ENCODE results near the gene RBM15B. TPM values are rescaled to one million over a fixed set of nuclear protein-coding genes. Genes with fewer than 3 reads are reported as not detected.
A peak's percentile ranks its signal among the peaks of the same experiment; 100 is the strongest.

The RBM15B gene
- polyA plus RNA-seq, 1 experiment: 11.9 TPM

DNA sequence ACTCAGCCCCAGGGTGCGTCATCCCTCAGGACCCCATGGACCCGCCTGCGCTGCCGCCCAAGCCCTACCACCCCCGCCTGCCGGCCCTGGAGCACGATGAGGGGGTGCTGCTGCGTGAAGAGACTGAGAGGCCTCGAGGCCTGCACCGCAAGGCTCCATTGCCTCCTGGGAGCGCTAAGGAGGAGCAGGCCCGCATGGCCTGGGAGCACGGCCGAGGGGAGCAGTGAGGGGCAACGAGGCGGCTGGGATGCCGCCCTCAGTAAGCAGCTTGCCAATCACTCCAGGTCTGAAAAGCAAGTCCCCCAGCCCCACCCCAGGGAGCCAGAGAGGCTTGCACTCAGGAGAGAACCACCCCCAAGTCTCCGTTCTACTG lies 9.8 kb upstream of the RBM15B start:
- TF ChIP-seq, protein P1, sequence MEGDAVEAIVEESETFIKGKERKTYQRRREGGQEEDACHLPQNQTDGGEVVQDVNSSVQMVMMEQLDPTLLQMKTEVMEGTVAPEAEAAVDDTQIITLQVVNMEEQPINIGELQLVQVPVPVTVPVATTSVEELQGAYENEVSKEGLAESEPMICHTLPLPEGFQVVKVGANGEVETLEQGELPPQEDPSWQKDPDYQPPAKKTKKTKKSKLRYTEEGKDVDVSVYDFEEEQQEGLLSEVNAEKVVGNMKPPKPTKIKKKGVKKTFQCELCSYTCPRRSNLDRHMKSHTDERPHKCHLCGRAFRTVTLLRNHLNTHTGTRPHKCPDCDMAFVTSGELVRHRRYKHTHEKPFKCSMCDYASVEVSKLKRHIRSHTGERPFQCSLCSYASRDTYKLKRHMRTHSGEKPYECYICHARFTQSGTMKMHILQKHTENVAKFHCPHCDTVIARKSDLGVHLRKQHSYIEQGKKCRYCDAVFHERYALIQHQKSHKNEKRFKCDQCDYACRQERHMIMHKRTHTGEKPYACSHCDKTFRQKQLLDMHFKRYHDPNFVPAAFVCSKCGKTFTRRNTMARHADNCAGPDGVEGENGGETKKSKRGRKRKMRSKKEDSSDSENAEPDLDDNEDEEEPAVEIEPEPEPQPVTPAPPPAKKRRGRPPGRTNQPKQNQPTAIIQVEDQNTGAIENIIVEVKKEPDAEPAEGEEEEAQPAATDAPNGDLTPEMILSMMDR (IDR thresholded peaks at IDR 0.05; ENCODE audit: insufficient read depth, low read depth, low read length): no peak
- CTCF ChIA-PET: interaction anchor here (0.6 kb wide), 1 partner anchor 8 kb away, joined by 4 read pairs; no protein-coding TSS in a partner anchor
- no peak for DNase-seq (ENCODE audit: low read depth)
- Histone ChIP-seq H3K36me3 (ENCODE audit: control insufficient read depth, insufficient read depth, low read length) (no peaks in the 10 kb centered on the region), H3K27me3 (ENCODE audit: control insufficient read depth, insufficient read depth, low read length) (no peaks in the 10 kb centered on the region), H3K4me3 (ENCODE audit: low read depth, low read length) (no peak overlapping the region)
- POLR2A ChIA-PET: no interaction called here

DNA sequence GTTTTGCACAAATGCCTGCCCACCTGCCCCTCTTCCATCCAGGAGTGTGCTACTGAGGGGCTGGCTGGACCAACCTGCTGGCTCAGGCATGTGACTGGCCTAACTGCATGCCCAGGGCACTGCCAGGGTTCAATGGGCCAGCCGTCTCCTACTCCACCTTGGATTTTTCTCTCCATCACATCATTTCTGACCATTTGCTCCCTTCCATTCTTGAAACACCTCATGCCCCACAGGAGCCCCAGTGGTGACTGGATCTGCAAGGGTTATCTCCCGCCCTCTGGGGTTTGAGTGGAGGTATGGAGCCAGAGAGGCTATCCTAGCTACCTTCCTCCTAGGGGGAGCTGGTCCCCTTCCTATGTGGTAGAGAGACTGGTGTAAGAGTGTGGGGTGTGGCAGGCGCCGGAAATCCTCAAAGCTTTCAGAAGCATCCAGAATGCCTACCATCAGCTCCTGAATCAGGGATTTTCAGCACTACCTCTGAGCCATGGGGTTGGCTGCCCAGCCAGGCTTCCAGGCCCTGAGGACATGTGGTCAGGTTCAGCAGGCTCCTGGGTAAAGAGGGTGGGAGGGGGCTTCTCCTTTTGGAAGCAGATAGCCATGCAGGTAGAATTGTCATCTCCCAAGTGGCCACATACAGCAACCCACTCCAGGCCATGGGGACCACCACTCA lies 8.9 kb upstream of the RBM15B start:
- DNase-seq (ENCODE audit: low read depth): no peak
- POLR2A ChIA-PET: no interaction called here

DNA sequence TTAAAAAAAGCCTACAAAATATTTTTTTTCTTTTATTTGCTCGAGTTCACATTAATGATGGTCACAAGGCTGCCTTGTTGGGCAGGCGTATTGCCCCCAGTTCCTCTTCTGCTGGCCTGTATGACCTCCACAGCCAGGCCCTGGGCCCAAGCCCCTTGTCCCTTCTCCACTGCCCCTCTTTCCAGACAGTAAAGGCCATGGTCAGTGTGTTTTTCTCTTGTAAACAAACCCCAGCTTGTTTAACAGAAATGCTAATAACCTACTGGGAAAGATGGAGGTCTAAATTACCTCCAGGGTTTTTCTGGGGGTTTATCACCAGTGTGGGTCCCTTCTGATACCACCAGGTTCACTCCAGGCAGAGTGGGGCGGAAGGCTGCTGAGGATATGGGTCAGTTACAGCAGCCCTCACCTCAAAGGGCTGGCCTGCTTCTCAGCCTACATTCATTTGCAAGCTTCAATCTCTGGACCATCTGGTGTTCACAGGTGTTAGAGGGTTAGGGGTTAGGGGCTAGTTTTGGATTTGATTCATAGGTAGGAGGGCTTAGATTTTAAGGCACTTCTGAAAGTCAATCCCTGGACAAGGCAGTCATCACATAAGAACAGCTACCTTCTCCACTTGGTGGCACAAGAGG lies 8.0 kb upstream of the RBM15B start:
- no peaks in the 10 kb centered on the region for H3K36me3 ChIP-seq (ENCODE audit: control insufficient read depth, insufficient read depth, low read length)
- H3K4me3 ChIP-seq (ENCODE audit: low read depth, low read length): no peak overlapping the region
- TF ChIP-seq, protein P1 (IDR thresholded peaks at IDR 0.05; ENCODE audit: insufficient read depth, low read depth, low read length): no peak
- CTCF ChIA-PET: interaction anchor here (0.9 to 1.3 kb wide), 2 partner anchors 114 to 283 kb away, joined by 3 to 4 read pairs; no protein-coding TSS in a partner anchor
- DNase-seq (ENCODE audit: low read depth): no peak
- no peaks in the 10 kb centered on the region for H3K27me3 ChIP-seq (ENCODE audit: control insufficient read depth, insufficient read depth, low read length)
- POLR2A ChIA-PET: no interaction called here

More for the DNA sequence above, 8.9 kb upstream of the RBM15B start:
- TF ChIP-seq, protein P1 (IDR thresholded peaks at IDR 0.05; ENCODE audit: insufficient read depth, low read depth, low read length): no peak
- no peaks in the 10 kb centered on the region for H3K27me3 ChIP-seq (ENCODE audit: control insufficient read depth, insufficient read depth, low read length)
- no peaks in the 10 kb centered on the region for H3K36me3 ChIP-seq (ENCODE audit: control insufficient read depth, insufficient read depth, low read length)
- CTCF ChIA-PET: interaction anchor here (0.6 kb wide), 1 partner anchor 7 kb away, joined by 4 read pairs; no protein-coding TSS in a partner anchor
- no peak overlapping the region for H3K4me3 ChIP-seq (ENCODE audit: low read depth, low read length)

DNA sequence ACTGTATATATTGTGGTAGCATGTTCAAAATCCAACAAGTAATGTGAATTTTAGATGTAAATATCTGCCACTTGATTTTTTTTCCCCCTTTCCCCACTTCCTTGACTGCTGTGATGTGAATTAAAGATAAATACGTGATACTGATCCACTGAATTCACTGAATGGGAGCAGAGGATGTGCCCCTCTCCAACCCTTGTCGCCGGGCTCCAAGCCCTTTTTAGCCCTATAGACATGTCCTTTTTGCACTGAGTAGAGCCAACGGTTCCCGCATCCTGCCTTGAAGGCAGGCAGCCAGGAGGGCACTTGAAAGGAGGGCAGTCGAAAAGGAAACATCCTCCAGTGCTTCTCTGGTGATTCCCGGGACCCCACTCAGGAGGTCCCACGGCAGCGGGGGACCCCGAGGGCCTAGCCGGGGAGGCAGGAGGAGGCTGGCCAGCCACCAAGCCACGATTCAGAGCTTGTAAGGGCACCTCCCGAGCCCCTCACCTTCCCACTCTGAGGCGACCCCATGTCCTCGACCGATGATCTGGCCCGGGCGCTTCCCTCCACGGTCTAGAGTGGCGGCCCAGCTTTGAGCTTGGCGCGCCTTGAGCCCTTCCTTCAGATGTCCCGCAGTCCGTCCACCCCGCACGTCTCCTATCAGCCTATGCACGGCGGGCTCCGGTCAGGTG lies 6.9 kb upstream of the RBM15B start:
- DNase-seq (ENCODE audit: low read depth): no peak
- TF ChIP-seq, protein P1 (IDR thresholded peaks at IDR 0.05; ENCODE audit: insufficient read depth, low read depth, low read length): no peak
- POLR2A ChIA-PET: interaction anchor here (0.9 kb wide), 1 partner anchor 115 kb away, joined by 3 read pairs; no protein-coding TSS in a partner anchor
- H3K27me3 ChIP-seq (ENCODE audit: control insufficient read depth, insufficient read depth, low read length): no peaks in the 10 kb centered on the region
- H3K36me3 ChIP-seq (ENCODE audit: control insufficient read depth, insufficient read depth, low read length): peaks cover 2% of the 10 kb centered on the region; the same call in 1 of the 2 replicates
- CTCF ChIA-PET: interaction anchor here (0.9 to 3.2 kb wide), 6 partner anchors 8 to 813 kb away, joined by 3 to 14 read pairs (median 4); partner anchors contain the start of gene MAPKAPK3
- H3K4me3 ChIP-seq (ENCODE audit: low read depth, low read length): peak overlapping the region; percentile 91

Measured in BJ (cell line).